ENCODE results near the gene STX5. TPM values are rescaled to one million over a fixed set of nuclear protein-coding genes. Genes with fewer than 3 reads are reported as not detected.
"Not testable (repeated sequence)": the region's sequence is repeated elsewhere in the genome, so short reads cannot be mapped to it uniquely, and the experiment has no call there.

The STX5 gene
- total RNA-seq, 3 donors from 2014 or later: 38.7 to 44.3 (median 41.7) TPM

DNA sequence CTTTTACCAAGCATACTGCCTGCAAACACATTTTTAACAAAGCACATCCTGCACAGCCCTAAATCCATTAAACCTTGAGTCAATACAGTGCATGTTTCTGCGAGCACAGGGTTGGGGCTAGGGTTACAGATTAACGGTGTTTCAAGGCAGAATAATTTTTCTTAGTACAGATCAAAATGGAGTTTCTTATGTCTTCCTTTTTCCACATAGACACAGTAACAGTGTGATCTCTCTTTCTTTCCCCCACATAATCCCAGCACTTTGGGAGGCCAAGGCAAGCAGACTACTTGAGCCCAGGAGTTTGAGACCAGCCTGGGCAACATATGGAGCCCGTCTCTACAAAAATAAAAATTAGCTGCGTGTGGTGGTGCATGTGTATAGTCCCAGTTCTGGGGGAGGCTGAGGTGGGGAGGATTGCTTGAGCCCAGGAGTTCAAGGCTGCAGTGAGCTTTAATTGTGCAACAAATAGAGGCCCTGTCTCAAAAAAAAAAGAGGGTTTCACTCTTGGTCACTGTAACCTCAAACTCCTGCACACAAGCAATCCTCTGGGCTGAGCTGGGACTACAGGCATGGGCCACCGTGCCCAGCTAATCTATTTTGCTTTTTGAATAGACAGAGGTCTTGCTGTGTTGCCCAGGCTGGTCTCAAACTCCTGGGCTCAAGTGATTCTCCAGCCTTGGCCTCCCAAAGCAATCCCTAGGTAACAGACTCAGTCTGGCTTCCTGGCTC, 29.1 kb upstream of the STX5 start:
- TF ChIP-seq, protein P1, sequence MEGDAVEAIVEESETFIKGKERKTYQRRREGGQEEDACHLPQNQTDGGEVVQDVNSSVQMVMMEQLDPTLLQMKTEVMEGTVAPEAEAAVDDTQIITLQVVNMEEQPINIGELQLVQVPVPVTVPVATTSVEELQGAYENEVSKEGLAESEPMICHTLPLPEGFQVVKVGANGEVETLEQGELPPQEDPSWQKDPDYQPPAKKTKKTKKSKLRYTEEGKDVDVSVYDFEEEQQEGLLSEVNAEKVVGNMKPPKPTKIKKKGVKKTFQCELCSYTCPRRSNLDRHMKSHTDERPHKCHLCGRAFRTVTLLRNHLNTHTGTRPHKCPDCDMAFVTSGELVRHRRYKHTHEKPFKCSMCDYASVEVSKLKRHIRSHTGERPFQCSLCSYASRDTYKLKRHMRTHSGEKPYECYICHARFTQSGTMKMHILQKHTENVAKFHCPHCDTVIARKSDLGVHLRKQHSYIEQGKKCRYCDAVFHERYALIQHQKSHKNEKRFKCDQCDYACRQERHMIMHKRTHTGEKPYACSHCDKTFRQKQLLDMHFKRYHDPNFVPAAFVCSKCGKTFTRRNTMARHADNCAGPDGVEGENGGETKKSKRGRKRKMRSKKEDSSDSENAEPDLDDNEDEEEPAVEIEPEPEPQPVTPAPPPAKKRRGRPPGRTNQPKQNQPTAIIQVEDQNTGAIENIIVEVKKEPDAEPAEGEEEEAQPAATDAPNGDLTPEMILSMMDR (IDR thresholded peaks at IDR 0.05): no peak
- DNase-seq (peak in 1 of 3 donors; percentile 2), ATAC-seq (no peak)
- no peaks in the 10 kb centered on the region for H3K9me3 ChIP-seq
- H3K36me3 ChIP-seq (ENCODE audit: low read depth): no peaks in the 10 kb centered on the region
- H3K4me1 ChIP-seq (ENCODE audit: low read depth): peaks cover 9% of the 10 kb centered on the region
- no peak overlapping the region for H3K4me3 ChIP-seq
- intact Hi-C loops (cut with DNase I, micrococcal nuclease): loop anchor here in 1 of 2 donors (5.0 kb wide), 1 partner anchor 69 kb away; the partner anchor contains the start of gene TMEM223

DNA sequence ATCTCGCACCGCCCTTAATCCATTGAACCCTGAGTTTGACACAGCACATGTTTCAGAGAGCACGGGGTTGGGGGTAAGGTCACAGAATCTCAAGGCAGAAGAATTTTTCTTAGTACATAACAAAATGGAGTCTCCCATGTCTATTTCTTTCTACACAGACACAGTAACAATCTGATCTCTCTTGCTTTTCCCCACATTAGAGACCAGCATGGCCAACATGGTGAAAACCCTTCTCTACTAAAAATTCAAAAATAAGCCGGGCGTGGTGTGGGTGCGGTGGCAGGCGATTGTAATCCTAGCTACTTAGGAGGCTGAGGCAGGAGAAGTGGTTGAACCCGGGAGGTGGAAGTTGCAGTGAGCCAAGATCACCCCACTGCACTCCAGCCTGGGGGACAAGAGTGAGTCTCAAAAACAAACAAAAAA, 27.4 kb upstream of the STX5 start:
- H3K4me3 ChIP-seq; ATAC-seq; H3K9me3 ChIP-seq; H3K36me3 ChIP-seq (ENCODE audit: low read depth); DNase-seq; intact Hi-C loops (cut with DNase I, micrococcal nuclease): not testable (repeated sequence)
- peaks cover 16% of the 10 kb centered on the region for H3K4me1 ChIP-seq (ENCODE audit: low read depth)

DNA sequence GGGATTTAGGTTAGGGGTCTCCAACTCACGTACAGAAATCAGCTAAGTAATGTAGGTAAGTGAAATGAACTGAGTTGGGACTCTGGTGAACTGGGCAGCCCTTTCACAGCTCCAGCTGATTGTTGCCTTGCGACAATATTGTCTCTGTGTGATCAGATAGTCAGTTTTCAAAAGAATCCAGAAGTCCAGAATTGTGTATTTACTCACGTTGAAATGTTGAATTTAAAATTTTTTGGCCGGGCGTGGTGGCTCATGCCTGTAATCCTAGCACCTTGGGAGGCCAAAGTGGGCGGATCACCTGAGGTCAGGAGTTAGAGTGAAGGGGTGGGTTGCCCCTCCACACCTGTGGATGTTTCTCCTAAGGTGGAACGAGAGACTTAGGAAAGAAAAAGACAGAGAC, 26.4 kb upstream of the STX5 start:
- TF ChIP-seq, protein P1 (IDR thresholded peaks at IDR 0.05): no peak
- Histone ChIP-seq H3K4me3 (no peak overlapping the region), H3K9me3 (no peaks in the 10 kb centered on the region), H3K36me3 (ENCODE audit: low read depth) (peaks cover 3% of the 10 kb centered on the region), H3K4me1 (ENCODE audit: low read depth) (peaks cover 27% of the 10 kb centered on the region)
- DNase-seq (no peak), ATAC-seq (no peak)
- intact Hi-C loops (cut with DNase I, micrococcal nuclease): no loop called here

DNA sequence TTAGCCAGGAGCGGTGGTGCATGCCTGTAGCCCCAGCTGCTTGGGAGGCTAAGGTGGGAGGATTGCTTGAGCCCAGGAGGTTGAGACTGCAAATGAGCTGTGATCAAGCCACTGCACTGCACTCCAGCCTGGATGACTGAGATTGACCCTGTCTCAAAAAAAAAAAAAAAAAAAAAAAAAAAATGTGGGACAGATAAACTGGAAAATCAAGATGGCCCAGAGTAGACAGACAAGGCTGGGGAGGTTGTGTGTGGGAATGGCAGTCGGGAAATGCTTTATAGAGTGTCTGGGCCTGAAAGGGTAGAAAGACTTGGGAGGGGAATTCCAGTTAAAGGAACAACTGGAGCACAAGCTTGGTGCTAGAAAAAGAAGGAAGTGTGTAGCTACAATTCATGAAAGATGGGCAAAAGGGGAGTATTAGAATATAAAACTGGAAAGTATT, 25.7 kb upstream of the STX5 start:
- TF ChIP-seq, protein P1 (IDR thresholded peaks at IDR 0.05): no peak
- intact Hi-C loops (cut with DNase I, micrococcal nuclease): no loop called here
- ATAC-seq (no peak), DNase-seq (no peak)
- Histone ChIP-seq H3K36me3 (ENCODE audit: low read depth) (peaks cover 10% of the 10 kb centered on the region), H3K4me1 (ENCODE audit: low read depth) (peaks cover 27% of the 10 kb centered on the region), H3K4me3 (no peak overlapping the region), H3K9me3 (no peaks in the 10 kb centered on the region)

DNA sequence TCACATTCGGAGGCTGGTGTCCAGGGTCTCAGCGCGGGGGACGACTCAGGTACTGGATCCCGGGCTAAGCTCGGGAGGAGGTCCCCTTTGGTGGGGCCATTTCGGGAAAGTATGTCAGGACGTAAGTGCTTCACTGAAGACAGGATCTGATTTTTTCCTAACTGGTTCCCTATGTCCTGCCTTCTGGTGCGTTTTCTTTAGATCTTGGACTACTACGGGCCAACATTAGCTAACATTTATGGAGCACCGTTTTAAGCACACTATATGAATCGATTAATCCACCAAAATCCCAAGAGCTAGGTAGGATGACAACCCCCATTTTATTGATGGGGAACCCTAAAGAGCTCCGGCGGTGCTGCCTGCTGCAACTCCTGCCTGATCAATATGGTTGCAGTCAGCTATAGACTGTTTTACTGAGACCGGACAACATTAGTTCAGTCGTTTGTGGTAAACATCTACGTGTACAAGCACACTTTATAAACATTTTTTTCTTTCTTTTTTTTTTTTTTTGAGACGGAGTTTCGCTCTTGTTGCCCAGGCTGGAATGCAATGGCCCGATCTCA, 24.6 kb upstream of the STX5 start:
- H3K4me3 ChIP-seq: peak overlapping the region; percentile 74
- ATAC-seq: peak; percentile 18
- H3K4me1 ChIP-seq (ENCODE audit: low read depth): peaks cover 27% of the 10 kb centered on the region
- TF ChIP-seq, protein P1 (IDR thresholded peaks at IDR 0.05): no peak
- no peaks in the 10 kb centered on the region for H3K9me3 ChIP-seq
- H3K36me3 ChIP-seq (ENCODE audit: low read depth): peaks cover 12% of the 10 kb centered on the region
- DNase-seq: no peak
- intact Hi-C loops (cut with DNase I, micrococcal nuclease): no loop called here
